ENCODE results near the gene DOCK1.
"Not testable (repeated sequence)": the region's sequence is repeated elsewhere in the genome, so short reads cannot be mapped to it uniquely, and the experiment has no call there.

DOCK1 gene

GRCh38 chr10:126935263-126935946 lies 30.2 kb downstream of the DOCK1 start:
- DNase-seq (ENCODE audit: low read depth): no peak
- H3K4me3 ChIP-seq (ENCODE audit: low read depth, low read length): no peak overlapping the region
- TF ChIP-seq POLR2A (IDR thresholded peaks at IDR 0.05; ENCODE audit: extremely low read depth, insufficient read length) (no peak), MYC (IDR thresholded peaks at IDR 0.05; ENCODE audit: low read depth, low read length) (no peak)
- TF ChIP-seq, protein P1, sequence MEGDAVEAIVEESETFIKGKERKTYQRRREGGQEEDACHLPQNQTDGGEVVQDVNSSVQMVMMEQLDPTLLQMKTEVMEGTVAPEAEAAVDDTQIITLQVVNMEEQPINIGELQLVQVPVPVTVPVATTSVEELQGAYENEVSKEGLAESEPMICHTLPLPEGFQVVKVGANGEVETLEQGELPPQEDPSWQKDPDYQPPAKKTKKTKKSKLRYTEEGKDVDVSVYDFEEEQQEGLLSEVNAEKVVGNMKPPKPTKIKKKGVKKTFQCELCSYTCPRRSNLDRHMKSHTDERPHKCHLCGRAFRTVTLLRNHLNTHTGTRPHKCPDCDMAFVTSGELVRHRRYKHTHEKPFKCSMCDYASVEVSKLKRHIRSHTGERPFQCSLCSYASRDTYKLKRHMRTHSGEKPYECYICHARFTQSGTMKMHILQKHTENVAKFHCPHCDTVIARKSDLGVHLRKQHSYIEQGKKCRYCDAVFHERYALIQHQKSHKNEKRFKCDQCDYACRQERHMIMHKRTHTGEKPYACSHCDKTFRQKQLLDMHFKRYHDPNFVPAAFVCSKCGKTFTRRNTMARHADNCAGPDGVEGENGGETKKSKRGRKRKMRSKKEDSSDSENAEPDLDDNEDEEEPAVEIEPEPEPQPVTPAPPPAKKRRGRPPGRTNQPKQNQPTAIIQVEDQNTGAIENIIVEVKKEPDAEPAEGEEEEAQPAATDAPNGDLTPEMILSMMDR (IDR thresholded peaks at IDR 0.05; ENCODE audit: low read depth, low read length): no peak
- TF ChIP-seq, protein P2, sequence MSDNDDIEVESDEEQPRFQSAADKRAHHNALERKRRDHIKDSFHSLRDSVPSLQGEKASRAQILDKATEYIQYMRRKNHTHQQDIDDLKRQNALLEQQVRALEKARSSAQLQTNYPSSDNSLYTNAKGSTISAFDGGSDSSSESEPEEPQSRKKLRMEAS (IDR thresholded peaks at IDR 0.05; ENCODE audit: low read depth, low read length): no peak

DNA sequence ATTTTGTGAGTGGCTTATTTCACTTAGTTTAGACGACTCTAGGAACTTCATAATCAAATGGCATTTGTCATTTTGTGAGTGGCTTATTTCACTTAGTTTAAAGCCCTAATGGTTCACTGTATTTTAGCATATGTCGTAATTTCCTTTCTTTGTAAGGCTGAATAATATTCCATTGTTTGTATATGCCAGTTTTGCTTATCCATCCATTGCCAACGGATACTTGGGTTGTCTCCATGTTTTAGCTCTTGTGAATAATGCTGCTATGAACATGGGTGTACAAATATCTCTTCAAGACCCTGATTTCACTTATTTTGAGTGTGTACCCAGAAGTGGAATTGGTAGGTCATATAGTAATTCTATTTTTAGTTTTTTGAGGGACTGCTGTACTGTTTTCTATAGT lies 31.8 kb downstream of the DOCK1 start:
- DNase-seq (ENCODE audit: low read depth): no peak
- no peak overlapping the region for H3K4me3 ChIP-seq (ENCODE audit: low read depth, low read length)
- TF ChIP-seq MYC (IDR thresholded peaks at IDR 0.05; ENCODE audit: low read depth, low read length): no peak
- TF ChIP-seq, protein P2 (IDR thresholded peaks at IDR 0.05; ENCODE audit: low read depth, low read length): no peak
- TF ChIP-seq, protein P1 (IDR thresholded peaks at IDR 0.05; ENCODE audit: low read depth, low read length): no peak
- TF ChIP-seq POLR2A (IDR thresholded peaks at IDR 0.05; ENCODE audit: extremely low read depth, insufficient read length): no peak

- not testable (repeated sequence) for H3K4me3 ChIP-seq (ENCODE audit: low read depth, low read length); DNase-seq (ENCODE audit: low read depth)
Observed at GRCh38 chr10:126938121-126938520, 32.9 kb downstream of the DOCK1 start.

GRCh38 chr10:126939706-126940105 lies 34.5 kb downstream of the DOCK1 start:
- TF ChIP-seq MYC (IDR thresholded peaks at IDR 0.05; ENCODE audit: low read depth, low read length): no peak
- TF ChIP-seq, protein P1 (IDR thresholded peaks at IDR 0.05; ENCODE audit: low read depth, low read length): no peak
- TF ChIP-seq, protein P2 (IDR thresholded peaks at IDR 0.05; ENCODE audit: low read depth, low read length): no peak
- no peak for TF ChIP-seq POLR2A (IDR thresholded peaks at IDR 0.05; ENCODE audit: extremely low read depth, insufficient read length)
- no peak overlapping the region for H3K4me3 ChIP-seq (ENCODE audit: low read depth, low read length)
- DNase-seq (ENCODE audit: low read depth): no peak

DNA sequence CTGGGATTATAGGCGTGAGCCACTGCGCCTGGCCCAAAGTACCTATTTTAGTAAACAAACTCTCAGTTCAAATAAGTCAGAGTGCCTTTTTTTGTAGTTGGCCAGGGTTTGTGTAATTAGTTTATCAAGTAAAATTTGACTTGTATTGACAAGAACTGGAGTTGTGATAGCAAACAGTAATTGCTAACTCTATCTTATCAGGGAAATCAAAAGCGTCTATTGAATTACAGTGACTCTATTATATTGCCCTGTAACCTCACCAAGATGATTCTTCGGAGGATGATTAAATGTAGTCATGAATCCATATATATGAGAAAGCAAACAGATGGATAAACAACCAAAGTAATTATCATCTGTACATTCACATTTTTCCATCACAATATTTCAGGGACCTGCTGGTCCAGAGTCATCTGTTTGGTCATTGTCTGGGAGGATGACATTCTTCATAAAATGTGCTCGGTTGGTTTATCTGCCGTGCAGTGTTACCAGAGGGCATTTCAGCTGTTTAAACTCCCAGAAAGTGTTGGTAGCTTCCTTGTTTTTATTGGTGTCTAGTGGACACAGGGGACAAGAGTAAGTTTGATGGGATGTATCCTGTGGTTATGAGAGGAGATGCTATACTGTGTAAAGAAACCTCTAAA lies 35.6 kb downstream of the DOCK1 start:
- no peak for DNase-seq (ENCODE audit: low read depth)
- H3K4me3 ChIP-seq (ENCODE audit: low read depth, low read length): no peak overlapping the region
- no peak for TF ChIP-seq POLR2A (IDR thresholded peaks at IDR 0.05; ENCODE audit: extremely low read depth, insufficient read length)
- TF ChIP-seq, protein P1 (IDR thresholded peaks at IDR 0.05; ENCODE audit: low read depth, low read length): no peak
- TF ChIP-seq MYC (IDR thresholded peaks at IDR 0.05; ENCODE audit: low read depth, low read length): no peak
- TF ChIP-seq, protein P2 (IDR thresholded peaks at IDR 0.05; ENCODE audit: low read depth, low read length): no peak

DNA sequence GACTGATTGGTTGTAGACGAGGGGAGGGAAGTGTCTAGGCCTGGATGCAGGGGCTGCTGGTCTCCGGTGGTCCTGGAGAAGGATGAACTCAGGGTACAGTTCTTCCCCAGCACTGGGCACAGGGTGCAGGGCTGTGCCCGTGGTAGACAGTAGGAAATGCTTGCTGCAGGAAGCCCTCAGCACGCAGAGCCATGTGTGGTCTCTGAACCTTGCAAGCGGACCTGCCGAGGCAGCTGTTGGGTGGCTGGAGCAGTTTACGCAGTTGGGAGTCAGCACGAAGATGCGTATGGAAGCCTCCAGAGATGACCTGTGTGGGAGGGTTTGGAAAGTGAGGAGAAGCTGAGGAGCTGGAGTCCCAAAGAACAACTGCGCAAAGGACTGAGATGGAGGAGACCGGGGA lies 39.0 kb downstream of the DOCK1 start:
- DNase-seq (ENCODE audit: low read depth): no peak
- no peak overlapping the region for H3K4me3 ChIP-seq (ENCODE audit: low read depth, low read length)
- TF ChIP-seq MYC (IDR thresholded peaks at IDR 0.05; ENCODE audit: low read depth, low read length) (no peak), POLR2A (IDR thresholded peaks at IDR 0.05; ENCODE audit: extremely low read depth, insufficient read length) (no peak)
- TF ChIP-seq, protein P2 (IDR thresholded peaks at IDR 0.05; ENCODE audit: low read depth, low read length): no peak
- TF ChIP-seq, protein P1 (IDR thresholded peaks at IDR 0.05; ENCODE audit: low read depth, low read length): no peak

All from NB4 (cell line).